Measurements from ENCODE around the gene KCNH2. TPM values are rescaled to one million over a fixed set of nuclear protein-coding genes. Genes with fewer than 3 reads are reported as not detected.

KCNH2 gene
- total RNA-seq, 3 donors from 2014 or later (not counting 1 experiment from before 2014, with no cell fraction given): 0.39 to 0.60 TPM; not detected in 1

DNA sequence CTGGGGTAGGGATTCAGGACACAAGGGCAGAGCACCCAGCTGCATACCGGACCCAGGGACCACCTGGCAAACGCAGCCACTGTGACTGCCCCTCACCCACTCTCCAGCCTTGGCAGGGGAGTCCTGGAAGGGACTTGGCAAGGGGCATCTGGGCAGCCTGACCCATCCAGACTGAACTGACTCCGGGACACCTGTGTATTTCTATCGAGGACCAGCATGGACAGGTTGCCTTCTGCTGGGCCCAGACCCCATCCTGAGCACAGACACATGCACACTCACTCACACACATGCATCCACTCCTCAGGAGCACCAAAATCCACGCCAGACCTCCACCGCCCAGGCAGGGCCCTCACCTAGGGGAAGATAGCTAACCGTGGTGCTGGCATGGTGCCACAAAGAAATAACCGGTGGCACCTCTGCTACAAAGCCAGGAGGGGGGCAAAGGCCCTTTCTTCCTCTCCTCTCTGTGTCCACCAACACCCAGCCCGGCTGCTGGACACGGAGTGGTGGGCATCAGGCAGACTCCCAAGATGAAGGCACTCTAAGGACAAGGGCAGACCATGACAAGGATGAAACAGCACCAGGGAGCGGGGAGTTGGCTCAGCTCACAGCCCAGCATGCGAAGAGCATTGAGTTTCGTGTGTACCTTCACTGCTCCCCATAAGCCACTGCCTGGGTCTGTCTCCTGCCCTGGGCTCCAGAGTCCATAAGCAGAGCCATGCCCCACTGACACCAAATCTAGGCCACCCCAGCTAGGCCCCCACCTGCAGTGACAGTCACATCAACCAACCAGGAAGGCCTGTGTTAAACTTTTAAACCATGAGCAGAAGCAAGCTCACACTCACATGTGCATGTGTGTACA lies 35.3 kb downstream of the KCNH2 start:
- no peak for DNase-seq
- H3K27ac ChIP-seq (ENCODE audit: low read length): no peak overlapping the region
- peaks cover 25% of the 10 kb centered on the region for H3K4me1 ChIP-seq (ENCODE audit: control insufficient read depth, insufficient read depth, low read length)
- H3K9me3 ChIP-seq (ENCODE audit: control insufficient read depth, insufficient read depth, low read length): no peaks in the 10 kb centered on the region
- TF ChIP-seq, protein P1, sequence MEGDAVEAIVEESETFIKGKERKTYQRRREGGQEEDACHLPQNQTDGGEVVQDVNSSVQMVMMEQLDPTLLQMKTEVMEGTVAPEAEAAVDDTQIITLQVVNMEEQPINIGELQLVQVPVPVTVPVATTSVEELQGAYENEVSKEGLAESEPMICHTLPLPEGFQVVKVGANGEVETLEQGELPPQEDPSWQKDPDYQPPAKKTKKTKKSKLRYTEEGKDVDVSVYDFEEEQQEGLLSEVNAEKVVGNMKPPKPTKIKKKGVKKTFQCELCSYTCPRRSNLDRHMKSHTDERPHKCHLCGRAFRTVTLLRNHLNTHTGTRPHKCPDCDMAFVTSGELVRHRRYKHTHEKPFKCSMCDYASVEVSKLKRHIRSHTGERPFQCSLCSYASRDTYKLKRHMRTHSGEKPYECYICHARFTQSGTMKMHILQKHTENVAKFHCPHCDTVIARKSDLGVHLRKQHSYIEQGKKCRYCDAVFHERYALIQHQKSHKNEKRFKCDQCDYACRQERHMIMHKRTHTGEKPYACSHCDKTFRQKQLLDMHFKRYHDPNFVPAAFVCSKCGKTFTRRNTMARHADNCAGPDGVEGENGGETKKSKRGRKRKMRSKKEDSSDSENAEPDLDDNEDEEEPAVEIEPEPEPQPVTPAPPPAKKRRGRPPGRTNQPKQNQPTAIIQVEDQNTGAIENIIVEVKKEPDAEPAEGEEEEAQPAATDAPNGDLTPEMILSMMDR (IDR thresholded peaks at IDR 0.05): no peak
- intact Hi-C loops (cut with micrococcal nuclease): no loop called here
- no peak overlapping the region for H3K4me3 ChIP-seq (ENCODE audit: low read length)
- WGBS (ENCODE audit: insufficient coverage): 74% methylated on average over 13 of the region's 13 CpGs
- H3K36me3 ChIP-seq (ENCODE audit: control insufficient read depth, insufficient read depth, low read length): no peaks in the 10 kb centered on the region
- Mint-ChIP-seq H3K27ac (no peak overlapping the region), H3K9me3 (no peaks in the 10 kb centered on the region), H3K36me3 (no peaks in the 10 kb centered on the region), H3K4me3 (no peak overlapping the region), H3K4me1 (peaks cover 7 to 14% of the 10 kb centered on the region in 2 donors), H3K27me3 (ENCODE audit: low read depth in 2 of 2) (peaks cover 10 to 15% of the 10 kb centered on the region in 2 donors)
- no peak for ATAC-seq
- H3K27me3 ChIP-seq (ENCODE audit: control insufficient read depth, insufficient read depth, low read length): no peaks in the 10 kb centered on the region

DNA sequence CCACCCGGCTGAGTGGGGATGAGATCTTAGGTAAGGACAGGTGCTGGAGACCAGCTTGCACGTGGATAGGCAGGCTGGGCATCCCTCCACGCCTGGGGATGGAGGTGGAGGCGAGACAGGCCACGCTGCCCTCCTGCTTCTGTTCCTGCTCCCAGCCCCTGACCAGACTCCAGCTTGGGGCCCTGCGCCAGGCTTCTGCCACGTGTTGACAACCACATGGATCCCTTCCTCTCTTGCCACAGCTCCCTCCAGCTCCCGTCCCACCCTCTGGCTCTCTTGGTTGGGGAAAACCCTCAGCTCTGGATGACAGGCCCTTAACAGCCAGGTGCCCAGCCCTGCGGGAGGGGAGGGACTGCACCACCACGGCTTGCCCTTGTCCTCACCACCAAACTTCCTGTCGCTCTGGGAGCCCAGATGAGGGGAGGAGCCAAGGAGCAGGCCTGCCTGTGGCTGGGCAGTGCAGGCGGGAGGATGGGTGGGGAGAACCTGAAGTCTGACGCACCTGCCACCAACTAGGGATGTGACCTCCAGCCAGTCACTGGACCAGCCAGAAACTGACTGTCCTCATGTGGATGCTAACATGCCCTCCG lies 36.0 kb downstream of the KCNH2 start:
- TF ChIP-seq, protein P1 (IDR thresholded peaks at IDR 0.05): no peak
- Mint-ChIP-seq H3K4me3 (no peak overlapping the region), H3K9me3 (no peaks in the 10 kb centered on the region), H3K4me1 (peaks cover 11 to 19% of the 10 kb centered on the region in 2 donors), H3K36me3 (no peaks in the 10 kb centered on the region), H3K27ac (no peak overlapping the region), H3K27me3 (ENCODE audit: low read depth in 2 of 2) (peaks cover 14 to 16% of the 10 kb centered on the region in 2 donors)
- peaks cover 28% of the 10 kb centered on the region for H3K4me1 ChIP-seq (ENCODE audit: control insufficient read depth, insufficient read depth, low read length)
- peak; percentile 58 to 85 (median 84) for ATAC-seq
- H3K27me3 ChIP-seq (ENCODE audit: control insufficient read depth, insufficient read depth, low read length): no peaks in the 10 kb centered on the region
- H3K27ac ChIP-seq (ENCODE audit: low read length): no peak overlapping the region
- H3K9me3 ChIP-seq (ENCODE audit: control insufficient read depth, insufficient read depth, low read length): no peaks in the 10 kb centered on the region
- 29% methylated on average over 14 of the region's 14 CpGs for WGBS (ENCODE audit: insufficient coverage)
- DNase-seq: peak in 1 of 2 donors; percentile 60
- H3K4me3 ChIP-seq (ENCODE audit: low read length): no peak overlapping the region
- intact Hi-C loops (cut with micrococcal nuclease): no loop called here
- H3K36me3 ChIP-seq (ENCODE audit: control insufficient read depth, insufficient read depth, low read length): no peaks in the 10 kb centered on the region

DNA sequence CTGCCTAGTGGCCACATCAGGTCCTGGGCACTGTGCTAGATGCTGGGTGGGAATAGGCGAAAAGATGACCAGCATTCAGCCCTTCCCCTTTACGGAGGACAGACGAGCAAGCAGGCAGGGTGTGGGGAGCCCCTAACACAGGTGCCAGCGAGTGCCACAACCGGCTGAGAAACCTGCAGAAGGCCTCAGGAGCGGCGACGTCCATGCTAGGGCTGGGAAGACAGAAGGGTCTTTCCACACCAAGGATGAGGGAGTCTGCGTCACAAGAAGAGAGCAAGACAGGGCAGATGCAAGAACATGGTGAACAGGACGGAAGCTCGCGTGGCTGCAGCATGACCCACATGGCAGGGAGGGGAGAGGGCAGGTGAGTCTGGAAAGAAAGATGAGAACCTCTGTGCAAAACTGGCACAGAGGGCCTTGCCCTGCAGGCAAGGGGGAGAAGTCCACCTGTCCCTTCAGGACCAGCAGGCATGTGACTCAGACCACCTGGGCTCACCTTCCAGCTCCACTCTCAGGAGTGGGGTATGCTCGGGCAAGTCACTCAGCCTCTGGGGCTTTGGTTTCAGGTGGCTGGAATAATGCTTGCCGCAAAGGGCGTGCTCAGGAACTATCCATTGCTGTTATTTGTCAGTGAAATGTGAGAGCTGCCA lies 36.6 kb downstream of the KCNH2 start:
- Mint-ChIP-seq H3K27me3 (ENCODE audit: low read depth in 2 of 2) (peaks cover 14 to 18% of the 10 kb centered on the region in 2 donors), H3K36me3 (no peaks in the 10 kb centered on the region), H3K4me1 (peaks cover 11 to 19% of the 10 kb centered on the region in 2 donors), H3K27ac (no peak overlapping the region), H3K9me3 (no peaks in the 10 kb centered on the region), H3K4me3 (no peak overlapping the region)
- H3K27me3 ChIP-seq (ENCODE audit: control insufficient read depth, insufficient read depth, low read length): no peaks in the 10 kb centered on the region
- intact Hi-C loops (cut with micrococcal nuclease): no loop called here
- WGBS (ENCODE audit: insufficient coverage): 89% methylated on average over 15 of the region's 15 CpGs
- H3K36me3 ChIP-seq (ENCODE audit: control insufficient read depth, insufficient read depth, low read length): no peaks in the 10 kb centered on the region
- H3K27ac ChIP-seq (ENCODE audit: low read length): no peak overlapping the region
- peaks cover 28% of the 10 kb centered on the region for H3K4me1 ChIP-seq (ENCODE audit: control insufficient read depth, insufficient read depth, low read length)
- no peaks in the 10 kb centered on the region for H3K9me3 ChIP-seq (ENCODE audit: control insufficient read depth, insufficient read depth, low read length)
- no peak for DNase-seq
- no peak overlapping the region for H3K4me3 ChIP-seq (ENCODE audit: low read length)
- TF ChIP-seq, protein P1 (IDR thresholded peaks at IDR 0.05): no peak
- no peak for ATAC-seq

Measured in natural killer cell (primary cell).